NCI-H187 treated with DMSO at 0.1 percent for 48 hours (cell line): ENCODE measurements around the gene CATSPERZ.

Experiments used
- DNase-seq: peaks from one replicate; lab custom pipeline; 2025; lab: John Stamatoyannopoulos, UW

Gene CATSPERZ

DNA sequence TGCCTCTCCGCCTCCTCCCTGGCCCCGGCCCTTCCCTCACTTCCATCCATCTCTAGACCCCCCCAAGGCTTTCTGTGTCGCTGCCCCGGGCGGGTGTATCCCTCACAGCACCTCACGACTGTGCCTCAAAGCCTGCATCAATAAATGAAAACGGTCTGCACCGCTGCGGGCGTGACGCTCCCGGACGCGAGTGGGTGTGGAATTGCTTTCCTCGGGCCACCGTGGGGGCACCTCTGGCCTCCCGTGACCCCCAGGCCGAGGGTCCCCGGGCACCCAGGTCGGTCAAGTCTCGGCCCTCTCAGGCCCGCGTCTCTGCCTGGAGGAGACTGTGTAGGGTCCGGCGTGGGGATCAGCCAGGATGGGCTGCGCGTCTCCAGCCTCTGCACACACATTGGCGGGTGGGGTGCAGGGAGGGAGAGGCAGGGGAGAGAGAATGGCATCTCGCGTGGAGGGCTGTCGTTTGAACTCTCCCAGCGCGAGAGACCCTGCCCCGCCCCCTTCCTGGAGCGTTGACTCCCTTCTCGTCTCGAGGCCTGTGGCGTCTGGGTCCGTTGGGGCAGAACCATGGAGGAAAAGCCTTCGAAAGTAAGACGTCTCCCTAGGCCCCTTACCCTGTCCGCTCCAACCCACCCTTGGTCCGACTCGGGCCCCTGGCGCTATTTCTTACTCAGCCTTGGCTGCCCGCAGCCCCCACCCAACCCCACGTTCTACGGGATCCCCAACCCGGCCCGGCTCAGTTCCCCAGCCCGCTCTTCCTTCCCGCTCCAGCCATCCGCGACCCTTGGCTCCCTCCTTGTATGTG is at the start of gene CATSPERZ:
CATSPERZ (plus strand) TSS at position 512 of the 802 bp plus-strand sequence; CDS start at position 565, 53 bp downstream.
- DNase-seq = no peak

DNA sequence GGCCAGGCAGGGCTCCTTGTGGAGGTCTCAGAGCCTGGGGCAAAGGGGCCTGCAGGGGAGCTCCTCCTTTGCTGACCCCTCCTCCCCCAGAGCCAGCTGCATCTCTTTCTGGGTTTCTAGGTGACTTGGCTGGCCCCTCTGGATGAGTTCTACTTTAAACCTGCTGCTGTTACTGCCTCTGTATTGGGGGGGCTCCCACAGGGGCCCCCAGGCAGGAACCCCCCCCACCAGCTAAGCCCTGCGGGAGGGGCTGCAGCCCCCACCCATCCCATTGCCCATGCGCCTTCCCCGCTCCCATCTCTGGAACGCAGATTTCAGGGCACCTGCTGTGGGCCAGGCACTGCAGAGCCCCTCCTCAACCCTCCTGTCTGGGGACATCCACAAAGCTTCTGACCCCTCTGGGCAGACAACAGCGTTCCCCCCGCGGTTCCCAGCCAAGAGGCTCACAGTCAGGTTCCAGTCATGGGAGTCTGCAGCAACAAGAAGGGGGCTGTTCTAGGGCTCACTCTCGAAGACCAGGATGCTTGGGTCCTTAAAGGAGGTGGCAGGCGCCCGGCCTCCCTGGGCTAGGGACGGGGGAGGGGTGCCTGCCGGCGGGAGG is 49.6 kb upstream of the CATSPERZ start:
- DNase-seq = no peak

GRCh38 chr11:64251016-64251752 is 49.0 kb upstream of the CATSPERZ start, which contains the start of gene PLCB3:
PLCB3 (plus strand) TSS chr11:64251530; CDS start chr11:64251650, 120 bp downstream.
- DNase-seq = no peak

DNA sequence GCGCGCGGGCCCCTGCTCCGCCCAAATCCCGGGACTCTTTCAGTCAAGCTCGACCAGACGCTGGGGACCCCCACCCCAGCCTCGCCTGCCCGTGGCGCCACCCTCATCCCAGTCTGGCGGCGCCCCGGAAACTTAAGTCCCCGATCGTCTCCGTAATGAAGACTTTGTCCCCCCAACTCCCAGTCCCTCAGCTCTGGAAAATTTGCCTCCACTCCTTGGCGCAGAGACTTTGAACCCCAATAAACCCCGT is 48.5 kb upstream of the CATSPERZ start:
- no peak for DNase-seq

- DNase-seq = no peak
Observed at GRCh38 chr11:64252003-64252872, 47.9 kb upstream of the CATSPERZ start.

DNA sequence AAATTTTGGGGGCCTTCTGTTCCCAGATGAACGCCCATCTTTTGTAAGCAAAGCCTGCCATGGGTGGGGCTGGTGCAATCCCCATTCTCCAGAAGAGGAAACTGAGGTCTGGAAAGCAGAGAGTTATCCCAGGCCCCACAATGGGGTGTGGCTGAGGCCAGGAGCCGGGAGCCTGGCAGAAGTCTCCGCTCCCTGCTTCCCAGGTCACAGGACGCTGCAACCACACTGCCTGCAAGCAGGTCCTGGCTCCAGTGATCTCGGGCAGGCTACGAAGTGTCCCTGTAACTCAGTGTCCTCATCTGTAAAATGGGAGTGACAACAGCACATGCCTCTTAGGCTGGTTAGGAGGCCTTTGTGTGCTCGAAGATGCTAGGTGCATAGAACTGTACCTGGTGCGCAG is 47.1 kb upstream of the CATSPERZ start:
- DNase-seq = no peak

DNA sequence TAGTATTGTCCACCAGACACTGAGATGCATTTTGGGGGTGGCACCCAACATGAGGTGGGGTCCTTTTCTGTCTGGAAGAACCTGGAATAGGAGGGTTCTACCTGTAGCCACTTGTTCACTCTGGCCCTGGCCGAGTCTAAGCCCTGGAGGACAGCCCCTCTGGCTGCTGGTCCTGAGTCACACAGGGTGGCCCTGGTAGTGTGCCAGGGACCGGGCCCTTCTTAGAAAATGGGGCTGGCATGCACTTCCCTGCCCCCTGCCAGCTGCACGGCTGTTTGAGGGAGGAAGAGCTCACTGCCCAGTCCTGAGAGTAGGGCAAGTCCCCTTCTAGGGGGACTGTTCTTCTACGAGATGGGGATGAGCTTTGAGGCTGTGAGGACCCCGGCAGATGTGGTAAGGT is 46.7 kb upstream of the CATSPERZ start:
- DNase-seq = no peak

GRCh38 chr11:64254326-64254725 is 45.8 kb upstream of the CATSPERZ start:
- DNase-seq = no peak

DNA sequence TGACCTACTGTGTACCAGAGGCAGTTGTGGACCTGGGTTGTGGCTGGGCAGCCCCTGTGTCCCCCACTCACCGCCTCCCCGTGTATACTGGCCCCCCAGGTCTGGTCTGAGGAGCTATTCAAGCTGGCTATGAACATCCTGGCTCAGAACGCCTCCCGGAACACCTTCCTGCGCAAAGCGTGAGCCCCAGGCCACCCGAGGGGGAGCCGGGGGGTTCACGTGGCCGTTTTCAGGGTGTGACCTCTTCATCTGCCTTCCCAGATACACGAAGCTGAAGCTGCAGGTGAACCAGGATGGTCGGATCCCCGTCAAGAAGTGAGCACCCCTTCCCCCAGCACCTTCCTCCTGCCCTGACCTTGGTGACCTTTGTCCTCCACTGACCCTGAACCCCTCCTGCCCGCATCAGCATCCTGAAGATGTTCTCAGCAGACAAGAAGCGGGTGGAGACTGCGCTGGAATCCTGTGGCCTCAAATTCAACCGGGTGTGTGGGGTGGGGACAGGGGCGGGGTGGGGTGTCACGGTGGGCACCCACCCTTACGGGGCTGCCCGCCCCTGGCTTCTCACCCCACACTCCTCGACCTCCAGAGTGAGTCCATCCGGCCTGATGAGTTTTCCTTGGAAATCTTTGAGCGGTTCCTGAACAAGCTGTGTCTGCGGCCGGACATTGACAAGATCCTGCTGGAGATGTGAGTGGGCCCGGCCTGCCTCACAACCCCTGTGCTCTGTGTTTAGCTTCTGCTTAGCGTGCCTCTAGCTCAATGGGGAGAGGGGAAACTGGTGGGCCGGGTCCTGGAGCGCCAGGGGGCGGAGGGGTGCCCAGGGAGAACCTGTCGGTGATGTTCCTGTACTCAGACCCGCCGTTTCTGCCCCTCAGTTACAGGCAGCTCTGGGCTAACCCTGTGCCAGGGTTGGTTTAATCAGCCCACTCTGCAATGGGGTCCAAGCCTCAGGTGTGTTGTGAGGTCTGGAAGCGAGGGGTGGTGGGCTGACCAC is 44.7 kb upstream of the CATSPERZ start:
- DNase-seq = no peak

GRCh38 chr11:64256300-64256699 is 43.9 kb upstream of the CATSPERZ start:
- DNase-seq = no peak

DNA sequence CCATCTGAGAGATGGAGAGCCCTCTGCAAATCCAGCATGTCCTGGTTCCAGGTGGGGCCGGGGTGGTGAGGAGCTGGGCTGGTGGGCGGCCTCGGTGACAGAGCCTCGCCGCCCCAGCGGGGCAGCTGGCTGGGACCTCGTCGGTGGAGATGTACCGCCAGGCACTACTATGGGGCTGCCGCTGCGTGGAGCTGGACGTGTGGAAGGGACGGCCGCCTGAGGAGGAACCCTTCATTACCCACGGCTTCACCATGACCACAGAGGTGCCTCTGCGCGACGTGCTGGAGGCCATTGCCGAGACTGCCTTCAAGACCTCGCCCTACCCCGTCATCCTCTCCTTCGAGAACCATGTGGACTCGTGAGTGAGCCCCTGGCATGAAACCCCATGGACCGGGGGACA is 41.8 kb upstream of the CATSPERZ start:
- DNase-seq = no peak

- DNase-seq = no peak
Observed at GRCh38 chr11:64258946-64259532, 41.1 kb upstream of the CATSPERZ start.

DNA sequence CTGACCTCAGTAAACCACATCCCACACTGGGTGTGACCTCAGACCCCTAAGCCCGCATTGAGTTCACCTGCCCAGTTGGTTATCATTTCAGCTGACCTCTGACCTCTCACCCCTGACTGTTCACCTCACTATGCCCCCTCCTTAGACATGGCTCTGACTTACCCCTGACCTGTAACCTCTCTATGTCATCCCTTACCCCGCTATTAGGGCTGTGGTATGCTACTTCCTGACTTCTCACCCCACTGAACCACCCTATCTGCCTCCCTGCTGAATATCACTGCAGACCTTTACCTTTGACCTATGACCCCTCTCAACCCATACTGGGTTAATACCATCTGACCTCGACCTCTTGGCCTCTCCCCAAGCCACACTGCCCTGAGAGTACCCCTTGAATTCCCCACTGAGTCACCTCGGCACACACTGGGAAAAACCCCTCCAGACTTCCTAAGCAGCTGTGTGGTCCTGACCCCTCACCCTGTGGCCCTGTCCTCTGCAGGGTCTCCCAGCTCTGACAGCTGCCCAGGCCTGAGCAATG is 40.6 kb upstream of the CATSPERZ start:
- no peak for DNase-seq

GRCh38 chr11:64260147-64260708 is 39.9 kb upstream of the CATSPERZ start:
- DNase-seq = no peak

GRCh38 chr11:64261556-64262080 is 38.5 kb upstream of the CATSPERZ start:
- no peak for DNase-seq

DNA sequence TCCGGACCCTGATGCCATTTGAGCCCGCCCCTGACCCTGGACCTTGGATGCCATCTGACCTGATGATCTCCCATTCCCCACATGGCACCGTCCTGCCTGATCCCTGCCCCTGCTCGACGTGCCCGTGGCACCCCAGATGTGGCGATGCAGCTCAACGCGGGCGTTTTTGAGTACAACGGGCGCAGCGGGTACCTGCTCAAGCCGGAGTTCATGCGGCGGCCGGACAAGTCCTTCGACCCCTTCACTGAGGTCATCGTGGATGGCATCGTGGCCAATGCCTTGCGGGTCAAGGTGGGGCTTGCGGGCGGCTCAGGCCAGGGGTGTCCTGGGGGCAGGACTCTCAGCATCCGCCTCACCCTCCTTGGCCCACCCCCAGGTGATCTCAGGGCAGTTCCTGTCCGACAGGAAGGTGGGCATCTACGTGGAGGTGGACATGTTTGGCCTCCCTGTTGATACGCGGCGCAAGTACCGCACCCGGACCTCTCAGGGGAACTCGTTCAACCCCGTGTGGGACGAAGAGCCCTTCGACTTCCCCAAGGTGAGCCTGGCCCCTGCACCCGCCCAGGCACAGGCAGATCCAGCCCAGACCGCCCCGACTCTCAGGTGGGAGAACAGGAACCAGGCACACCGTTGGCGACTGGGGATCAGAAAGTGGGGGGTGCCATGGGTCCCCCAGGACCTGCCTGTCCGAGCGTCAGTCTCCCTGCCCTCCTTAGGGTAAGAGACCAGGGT is 37.7 kb upstream of the CATSPERZ start:
- no peak for DNase-seq

GRCh38 chr11:64263021-64263946 is 36.9 kb upstream of the CATSPERZ start:
- no peak for DNase-seq

GRCh38 chr11:64263947-64264317 is 36.2 kb upstream of the CATSPERZ start:
- no peak for DNase-seq
